Activated CD4-positive, alpha-beta T cell treated with anti-CD3 and anti-CD28 coated beads, Interleukin-2, amount 50 U/mL, for 48 hours (primary cell): ENCODE data around the gene PLD1.
"Not testable (repeated sequence)": the region's sequence is repeated elsewhere in the genome, so short reads cannot be mapped to it uniquely, and the experiment has no call there.

Source experiments
- DNase-seq, 2 experiments: peaks; one replicate each; pipeline ENCODE4 v3.0.0-alpha.2; 2020

The PLD1 gene

GRCh38 chr3:171809861-171810628, at the start of gene PLD1:
Gene PLD1 (minus strand): TSS chr3:171810483. CDS start chr3:171738051, 72,432 bp downstream.
- peak; percentile 48 to 58 for DNase-seq

- DNase-seq = not testable (repeated sequence)
These were observed 48.5 kb upstream of the PLD1 start for GRCh38 chr3:171858770-171859169.

DNA sequence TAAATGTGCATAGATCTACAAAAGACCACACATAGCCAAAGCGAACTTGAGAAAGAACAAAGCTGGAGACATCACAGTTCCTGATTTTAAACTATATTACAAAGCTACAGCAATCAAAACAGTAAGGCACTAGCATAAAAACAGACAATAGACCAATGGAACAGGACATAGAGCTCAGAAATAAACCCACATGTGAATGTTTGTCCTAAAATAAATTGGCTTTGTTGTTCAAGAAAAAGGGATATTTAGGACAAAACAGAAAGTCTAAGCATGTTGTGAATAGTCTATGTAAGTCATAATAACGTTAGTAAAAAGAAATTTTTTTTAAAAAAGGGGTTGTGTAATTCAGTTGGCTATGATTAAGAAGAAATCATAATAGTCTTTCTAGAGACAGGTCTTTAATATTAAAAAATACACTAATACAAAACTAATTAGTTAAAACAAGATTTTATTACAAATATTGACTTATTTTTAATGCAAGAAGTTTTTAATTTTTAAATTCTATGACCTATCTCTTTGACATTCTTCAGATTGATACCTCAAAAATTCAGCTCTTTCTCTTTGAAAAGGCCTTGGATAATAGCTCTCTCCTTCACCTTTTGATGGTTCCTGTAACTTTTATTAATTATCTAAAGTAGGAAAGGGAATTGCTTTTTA, 44.5 kb upstream of the PLD1 start:
- no peak for DNase-seq

DNA sequence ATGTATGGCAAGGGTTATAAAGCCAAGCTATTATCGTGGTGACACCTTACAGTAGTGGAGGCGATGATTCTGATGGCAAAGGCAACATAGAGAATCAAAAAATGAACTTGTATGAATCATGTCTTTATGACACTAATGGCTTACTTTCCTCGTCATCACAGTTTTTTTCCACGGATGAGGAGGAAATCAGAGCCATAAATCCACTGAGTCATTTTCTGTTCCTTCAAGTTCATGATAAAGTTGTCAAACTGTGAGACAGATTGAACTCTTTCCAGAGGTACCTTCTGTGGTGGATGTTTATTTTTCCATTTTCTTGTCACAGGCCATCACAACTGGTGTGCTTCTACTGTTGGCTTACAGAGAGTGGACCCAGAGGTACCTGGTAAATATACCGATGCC, 41.4 kb upstream of the PLD1 start:
- DNase-seq = no peak

DNA sequence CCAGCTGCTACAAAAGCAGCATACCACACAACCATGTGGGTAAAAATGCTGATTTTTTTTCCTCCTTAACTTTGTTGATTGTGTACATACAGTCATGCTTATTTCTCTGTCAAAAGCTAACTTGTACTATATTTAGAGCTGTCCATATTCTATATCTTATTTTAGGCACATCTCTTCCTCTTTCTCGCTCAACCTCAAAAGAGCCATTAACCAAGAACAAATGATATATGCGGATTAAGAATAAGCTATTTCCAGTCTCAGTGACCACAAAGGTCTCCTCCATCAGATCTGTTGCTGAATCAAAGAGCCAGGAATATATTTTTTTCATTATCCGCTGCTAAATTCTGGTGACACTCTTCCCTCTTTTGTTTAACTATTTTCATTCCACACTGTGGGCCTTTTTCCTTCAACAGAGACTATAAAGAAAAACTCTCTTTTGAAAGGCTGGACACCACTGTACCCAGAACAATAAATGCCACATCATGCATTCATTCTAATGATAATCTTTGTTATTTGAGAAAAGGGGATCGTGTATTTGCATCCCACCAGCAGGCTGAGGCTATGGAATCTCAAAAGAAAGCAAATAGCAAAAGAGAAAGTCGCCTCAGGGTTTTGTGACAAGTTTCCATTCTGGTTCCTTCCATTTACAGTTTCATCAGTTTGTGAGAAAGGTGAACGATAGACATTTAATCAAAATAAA, 40.8 kb upstream of the PLD1 start:
- no peak for DNase-seq

DNA sequence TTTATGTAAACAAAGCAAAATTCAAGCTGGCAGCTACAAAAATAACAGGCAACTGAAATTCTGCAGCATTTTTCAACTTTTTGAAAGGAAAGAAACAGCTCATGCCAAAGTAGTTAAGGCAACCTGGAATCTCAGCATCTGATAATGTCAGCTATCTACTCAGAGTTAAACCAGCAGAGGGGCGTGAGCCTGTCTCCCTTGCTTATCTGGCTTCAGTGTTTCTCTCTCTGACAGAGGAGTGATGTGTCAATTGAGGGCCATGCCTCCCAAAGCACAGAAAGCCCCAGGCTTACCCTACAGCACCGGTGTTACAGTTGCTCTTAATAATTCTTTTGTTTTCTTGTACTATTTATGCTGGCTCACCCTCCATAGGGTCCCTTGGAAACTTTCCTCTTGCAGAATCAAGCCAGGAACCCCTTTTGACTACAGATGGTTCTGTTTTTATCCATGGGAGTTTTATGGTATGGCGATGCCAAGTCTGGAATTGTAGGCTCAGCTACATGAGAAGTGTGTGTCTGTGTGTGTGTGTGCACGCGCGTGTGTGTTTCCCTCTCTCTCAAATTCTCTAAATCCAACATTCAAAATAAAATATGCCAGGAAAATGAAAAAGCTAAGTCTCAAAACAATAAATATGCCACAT, 40.2 kb upstream of the PLD1 start:
- DNase-seq = no peak

DNA sequence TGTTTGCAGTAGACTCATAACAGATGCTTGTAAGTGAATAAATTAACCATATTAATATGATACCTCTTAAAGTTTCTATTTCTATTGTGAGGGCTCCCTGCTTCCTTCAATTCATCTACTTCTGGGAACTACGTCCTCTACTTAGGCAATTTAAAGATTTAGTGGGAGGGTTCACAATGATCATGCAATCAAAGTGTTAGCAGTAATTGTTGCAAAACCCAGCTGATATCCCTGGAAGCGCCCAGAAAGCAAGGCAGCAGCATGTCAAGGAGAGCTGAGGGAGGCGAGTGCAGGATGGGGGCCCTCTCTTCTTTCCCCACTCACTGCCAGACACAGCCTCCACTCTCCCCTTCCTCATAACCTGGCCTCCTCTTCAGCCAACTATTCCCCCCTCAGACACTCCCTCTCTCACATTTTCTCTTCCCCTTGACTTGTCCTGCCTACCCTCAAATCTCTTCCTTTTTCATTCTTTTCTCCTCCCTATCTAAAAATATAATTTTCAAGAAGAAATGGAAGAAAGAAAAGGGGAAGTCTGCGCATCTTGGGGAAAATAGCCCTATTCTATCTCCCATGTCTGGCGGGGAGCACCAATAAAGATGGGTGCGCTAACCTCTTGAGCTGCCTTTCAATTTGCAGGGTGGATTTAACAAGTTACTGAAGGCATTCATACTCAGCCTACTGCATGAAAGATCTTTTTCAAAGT, 39.5 kb upstream of the PLD1 start:
- no peak for DNase-seq

GRCh38 chr3:171847595-171848259, 37.4 kb upstream of the PLD1 start:
- no peak for DNase-seq

DNA sequence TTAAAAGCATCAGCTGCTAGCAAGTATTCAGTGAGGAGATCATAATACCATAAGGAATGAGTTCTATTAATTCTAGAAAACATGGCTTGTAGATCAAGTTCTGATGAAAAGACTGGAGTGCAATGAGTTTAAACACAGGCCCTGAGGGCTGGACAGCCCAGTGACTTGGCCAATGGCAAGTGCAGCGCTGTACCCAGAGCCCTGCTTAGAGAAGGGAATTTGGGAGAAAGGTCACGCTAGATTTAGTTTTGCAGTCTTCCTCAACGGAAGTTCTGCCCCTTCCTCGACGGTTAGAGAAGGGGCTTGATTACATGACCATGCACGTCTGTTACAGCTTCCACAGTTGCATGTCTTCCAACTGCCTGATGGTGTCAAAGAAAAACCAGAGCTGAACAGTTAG, 36.9 kb upstream of the PLD1 start:
- no peak for DNase-seq

DNA sequence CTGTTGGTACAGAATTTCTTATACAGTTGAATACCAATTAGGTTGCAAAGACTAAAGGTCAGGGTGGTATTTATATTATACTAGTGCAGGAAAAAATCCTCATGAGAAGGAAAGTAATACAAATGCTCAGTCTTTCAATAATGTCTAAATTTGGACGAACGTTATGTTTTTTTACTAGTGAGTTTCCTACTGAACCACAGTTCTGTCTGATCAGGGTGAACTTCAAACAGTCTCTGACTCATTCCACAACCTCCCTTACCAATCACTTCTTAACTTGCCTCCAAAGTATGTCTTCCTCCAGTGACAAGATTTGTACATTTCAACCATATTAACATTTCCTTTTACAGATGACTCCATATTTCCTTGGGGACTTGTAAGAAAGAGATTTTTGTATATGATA, 36.3 kb upstream of the PLD1 start:
- DNase-seq = no peak

DNA sequence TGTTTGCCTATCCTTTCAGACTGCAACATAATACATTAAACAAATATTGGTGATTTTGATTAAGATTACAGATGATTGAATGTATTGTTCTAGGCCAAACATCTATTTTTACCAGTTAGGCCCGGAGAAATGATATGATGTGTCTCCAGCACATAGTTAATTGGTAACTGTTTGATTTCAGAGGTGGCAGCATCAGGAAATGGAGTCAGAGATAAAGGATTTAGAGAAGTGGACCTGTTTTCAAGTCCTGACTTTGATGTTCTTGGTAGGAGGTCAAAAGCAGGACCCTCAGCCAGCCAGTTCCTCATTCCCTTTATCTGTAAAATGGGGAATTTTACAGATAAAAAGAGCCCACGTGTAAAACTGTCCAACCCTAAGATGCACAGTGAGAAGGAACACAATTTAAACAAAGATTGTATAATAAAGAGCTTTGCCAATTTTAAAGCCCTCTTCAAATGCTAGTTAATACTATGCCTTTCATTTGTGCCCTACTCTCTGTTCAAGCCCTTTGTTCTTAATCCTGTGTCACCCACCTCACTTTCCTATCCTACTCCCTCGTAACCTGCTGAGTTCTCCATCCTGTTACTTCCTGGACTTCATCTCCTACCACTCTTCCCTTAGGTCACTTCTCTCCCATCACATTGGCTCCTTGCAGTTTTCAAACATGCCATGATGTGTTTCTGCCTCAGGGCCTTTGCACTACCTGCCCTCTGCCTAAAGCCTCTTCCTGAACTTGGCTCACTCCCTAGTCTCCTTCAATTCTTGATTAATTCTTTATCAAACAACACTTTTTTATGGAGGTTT, 35.4 kb upstream of the PLD1 start:
- DNase-seq = no peak

DNA sequence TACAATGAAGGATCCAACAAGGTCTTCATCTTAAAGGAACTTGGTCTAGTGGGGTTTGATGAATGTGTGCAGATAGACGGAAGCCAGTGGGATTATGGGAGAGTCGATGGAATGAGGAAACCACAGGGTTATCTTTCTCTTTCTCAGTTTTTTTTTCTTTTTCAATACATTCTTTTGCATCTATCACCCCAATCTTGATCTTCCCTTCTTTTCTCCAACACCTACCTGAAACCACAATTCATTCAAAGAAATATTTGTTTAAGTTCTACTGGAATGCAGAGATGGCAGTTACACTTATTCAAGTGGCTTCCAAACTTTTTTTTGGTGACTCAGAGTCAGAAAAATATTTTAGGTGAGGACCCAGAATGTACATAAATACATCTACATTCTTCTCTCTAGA, 34.6 kb upstream of the PLD1 start:
- no peak for DNase-seq

- no peak for DNase-seq
These were observed 32.7 kb upstream of the PLD1 start, which contains the start of gene TMEM212 for GRCh38 chr3:171842864-171843518. Gene TMEM212 (plus strand): TSS chr3:171843349. CDS start chr3:171843384, 35 bp downstream.

GRCh38 chr3:171841620-171842000, 31.3 kb upstream of the PLD1 start:
- DNase-seq = no peak

- no peak for DNase-seq
These were observed 30.7 kb upstream of the PLD1 start for GRCh38 chr3:171840811-171841619.

- DNase-seq = no peak
These were observed 30.1 kb upstream of the PLD1 start for GRCh38 chr3:171840445-171840810.

DNA sequence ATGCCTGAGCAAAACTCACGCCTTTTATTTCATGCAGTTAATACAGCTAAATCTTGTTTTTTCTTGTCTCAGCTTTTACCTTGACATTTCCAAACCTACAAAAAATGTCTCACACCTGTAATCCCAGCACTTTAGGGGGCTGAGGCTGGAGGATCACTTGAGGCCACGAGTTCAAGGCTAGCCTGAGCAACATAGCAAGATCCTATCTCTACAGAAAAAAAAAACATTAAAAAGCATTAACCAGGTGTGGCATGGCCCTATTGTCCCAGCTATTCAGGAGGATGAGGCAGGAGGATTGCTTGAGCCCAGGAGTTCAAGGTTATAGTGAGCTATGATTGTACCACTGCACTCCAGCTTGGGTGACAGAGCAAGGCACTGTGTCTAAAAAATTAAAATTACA, 29.0 kb upstream of the PLD1 start:
- no peak for DNase-seq

GRCh38 chr3:171838218-171838720, 28.0 kb upstream of the PLD1 start:
- no peak for DNase-seq

- no peak for DNase-seq
These were observed 27.4 kb upstream of the PLD1 start for GRCh38 chr3:171837698-171838097.

DNA sequence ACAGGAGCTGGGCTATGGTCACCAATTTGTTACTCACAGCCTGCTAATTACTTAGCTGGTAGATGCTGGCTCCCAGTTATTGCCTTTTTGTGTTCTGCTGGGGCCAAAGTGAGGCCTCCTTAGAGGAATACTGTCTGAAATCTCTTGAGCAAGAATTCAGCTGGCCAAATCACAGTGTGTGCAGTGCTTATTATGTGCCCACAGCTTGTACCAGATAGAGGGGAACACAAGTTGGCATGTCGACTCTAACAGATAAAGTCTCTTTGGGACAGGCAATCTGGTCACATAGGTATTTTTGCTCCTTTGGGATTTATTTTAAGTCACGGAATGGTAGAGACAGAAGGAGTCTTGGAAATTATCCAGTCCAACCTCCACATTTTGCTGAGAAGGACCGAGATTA, 26.6 kb upstream of the PLD1 start:
- no peak for DNase-seq
